ENCODE measurements around the gene RGS6.

DNA sequence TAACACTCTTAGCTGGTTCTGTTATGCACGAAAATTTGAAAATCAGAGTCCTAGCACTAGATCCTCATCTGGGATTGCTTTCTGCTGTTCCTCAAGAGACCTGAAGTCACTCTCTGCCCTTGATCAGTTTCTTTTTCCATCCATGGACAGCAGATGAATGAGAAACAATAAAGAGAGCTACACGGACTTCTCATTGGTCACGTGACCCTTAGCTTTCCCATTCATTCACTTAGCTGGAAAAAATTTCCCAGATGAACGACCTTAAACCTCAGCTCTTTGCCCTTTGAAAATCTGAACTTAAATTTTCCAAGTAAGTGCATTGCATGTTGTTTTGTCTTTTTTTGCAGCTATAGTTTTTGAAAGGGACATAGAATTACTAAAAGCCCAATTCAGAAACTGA, 27.2 kb upstream of the RGS6 start:
- TF ChIP-seq TAF1 (IDR thresholded peaks at IDR 0.05; ENCODE audit: low read depth, low read length): no peak
- TF ChIP-seq POLR2AphosphoS5 (IDR thresholded peaks at IDR 0.05; ENCODE audit: low read depth, low read length): no peak
- no peak for TF ChIP-seq POLR2A (IDR thresholded peaks at IDR 0.05; ENCODE audit: low read depth, low read length)
- no peak for TF ChIP-seq PAX5 (IDR thresholded peaks at IDR 0.05; ENCODE audit: insufficient read depth, low read length, severe bottlenecking)
